HG02759 (cell line): ENCODE results near the gene ZNF598.

Experiments
- ATAC-seq: cut with Tn5 transposase; IDR thresholded peaks from one replicate; pipeline ENCODE4 v1.9.1; 2021; ENCODE audit warnings: mild to moderate bottlenecking, moderate library complexity; ENCODE audit not compliant: unreplicated experiment

ZNF598 gene

DNA sequence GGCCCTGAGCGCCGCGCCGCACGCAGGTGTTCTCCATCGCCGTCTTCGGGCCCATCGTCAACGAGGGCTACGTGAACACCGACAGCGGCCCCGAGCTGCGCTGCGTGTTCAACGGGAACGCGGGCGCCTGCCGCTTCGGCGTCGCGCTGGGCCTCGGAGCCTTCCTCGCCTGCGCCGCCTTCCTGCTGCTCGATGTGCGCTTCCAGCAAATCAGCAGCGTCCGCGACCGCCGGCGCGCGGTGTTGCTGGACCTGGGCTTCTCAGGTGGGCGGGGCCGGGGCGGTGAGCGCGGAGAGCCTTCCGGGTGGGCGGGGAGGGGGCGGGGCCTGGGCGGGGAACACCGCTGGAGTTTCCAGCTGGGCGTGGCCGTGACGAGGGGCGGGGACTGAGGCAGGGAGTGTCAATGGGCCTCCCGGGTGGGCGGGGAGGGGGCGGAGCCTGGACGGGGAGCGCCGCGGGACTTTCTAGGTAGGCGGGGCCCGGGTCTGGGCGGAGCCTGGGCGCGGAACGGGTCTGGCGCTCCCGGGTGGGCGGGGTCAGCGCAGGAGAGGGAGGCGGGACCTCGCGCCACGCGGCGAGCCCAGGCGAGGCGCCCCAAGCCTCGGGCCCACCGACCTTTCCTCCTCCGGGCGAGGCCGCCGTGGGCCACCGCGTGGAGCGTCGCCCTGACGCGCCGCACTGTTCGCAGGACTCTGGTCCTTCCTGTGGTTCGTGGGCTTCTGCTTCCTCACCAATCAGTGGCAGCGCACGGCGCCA is 17.5 kb downstream of the ZNF598 start:
- ATAC-seq, result peak; percentile 60

DNA sequence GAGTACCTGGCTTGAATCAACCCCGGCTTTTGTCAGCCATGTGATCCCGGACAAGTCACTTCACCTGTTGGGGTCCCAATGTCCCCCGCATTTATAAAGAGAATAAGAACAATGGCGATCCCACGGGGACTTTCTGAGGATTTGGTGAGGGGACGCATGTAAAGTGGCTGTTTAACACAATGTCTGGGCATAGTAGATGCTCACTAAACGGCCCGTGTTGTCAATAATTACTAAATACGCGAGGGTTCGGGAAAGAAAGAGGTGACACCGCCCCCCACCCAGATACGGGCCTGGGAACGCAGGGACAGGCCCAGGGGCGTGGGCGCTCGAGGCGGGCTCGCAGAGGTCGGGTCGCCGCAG is 18.1 kb downstream of the ZNF598 start:
- ATAC-seq, result no peak

DNA sequence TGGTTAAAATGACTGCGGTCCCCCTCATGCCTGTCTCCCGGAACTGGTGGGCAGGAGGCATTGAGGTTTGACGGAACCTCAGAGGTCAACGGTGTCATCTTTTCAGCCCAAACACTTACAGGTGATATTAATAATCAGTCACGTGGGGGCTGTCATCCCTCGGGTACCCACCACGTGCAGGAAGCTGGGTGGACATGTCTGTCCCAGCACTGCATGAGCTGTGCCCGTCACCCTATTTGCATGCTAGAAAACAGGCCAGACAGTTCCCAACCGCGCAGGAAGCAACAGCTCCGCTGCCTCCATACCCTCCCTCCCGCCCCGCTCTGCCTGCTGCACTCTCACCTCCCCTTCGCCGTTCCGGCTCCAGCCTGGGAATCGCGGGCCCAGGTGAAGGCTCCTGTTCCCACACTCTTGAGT is 18.5 kb downstream of the ZNF598 start:
- ATAC-seq, result peak; percentile 30

DNA sequence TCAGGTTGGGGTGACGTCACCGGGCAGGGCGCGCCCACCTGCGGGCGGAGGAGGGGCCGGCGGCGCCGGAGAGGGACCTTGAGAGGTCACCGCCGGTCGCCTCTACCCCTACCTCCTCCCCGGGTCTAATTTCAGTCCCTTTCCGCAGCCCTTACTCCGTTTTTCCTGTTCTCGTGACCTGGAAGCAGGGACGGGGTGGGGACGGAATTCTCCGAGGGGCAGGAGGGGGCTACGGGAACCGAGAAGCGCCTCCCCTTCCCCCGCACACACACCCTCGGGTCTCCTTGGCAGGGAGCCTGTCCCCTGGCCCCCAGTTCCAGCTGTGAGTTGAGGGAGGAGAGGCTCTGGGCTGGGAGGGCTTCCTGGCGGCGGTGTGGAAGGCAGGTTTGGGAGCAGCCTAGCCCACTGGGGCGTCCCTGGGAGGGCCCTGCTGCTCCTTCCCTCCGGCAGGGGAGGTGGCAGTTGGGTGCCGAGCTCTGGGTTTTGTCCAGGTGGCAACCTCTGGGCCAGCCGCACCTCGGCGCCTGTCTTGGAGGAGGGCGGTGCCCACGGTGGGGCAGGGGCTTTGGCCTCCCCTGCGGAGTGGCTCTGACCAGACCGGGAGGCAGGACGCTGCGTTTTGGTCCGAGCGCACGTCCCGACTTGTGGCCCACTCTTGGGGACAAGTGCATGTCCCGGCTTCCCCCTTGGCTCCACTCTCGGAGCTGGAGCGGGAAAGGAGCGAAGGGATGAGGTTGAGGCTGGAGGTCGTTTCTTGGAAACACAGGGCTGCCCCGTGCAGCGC is 19.1 kb downstream of the ZNF598 start:
- no peak for ATAC-seq

DNA sequence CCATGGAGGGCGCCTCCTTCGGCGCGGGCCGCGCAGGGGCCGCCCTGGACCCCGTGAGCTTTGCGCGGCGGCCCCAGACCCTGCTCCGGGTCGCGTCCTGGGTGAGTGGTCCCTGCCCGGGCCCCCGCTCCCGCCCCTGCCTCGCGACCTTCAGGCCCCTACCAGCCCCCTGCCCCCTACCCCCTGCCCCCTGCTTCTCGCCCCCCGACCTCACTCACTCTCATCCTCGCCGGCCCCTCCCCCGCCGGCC is 19.6 kb downstream of the ZNF598 start:
- ATAC-seq, result no peak

DNA sequence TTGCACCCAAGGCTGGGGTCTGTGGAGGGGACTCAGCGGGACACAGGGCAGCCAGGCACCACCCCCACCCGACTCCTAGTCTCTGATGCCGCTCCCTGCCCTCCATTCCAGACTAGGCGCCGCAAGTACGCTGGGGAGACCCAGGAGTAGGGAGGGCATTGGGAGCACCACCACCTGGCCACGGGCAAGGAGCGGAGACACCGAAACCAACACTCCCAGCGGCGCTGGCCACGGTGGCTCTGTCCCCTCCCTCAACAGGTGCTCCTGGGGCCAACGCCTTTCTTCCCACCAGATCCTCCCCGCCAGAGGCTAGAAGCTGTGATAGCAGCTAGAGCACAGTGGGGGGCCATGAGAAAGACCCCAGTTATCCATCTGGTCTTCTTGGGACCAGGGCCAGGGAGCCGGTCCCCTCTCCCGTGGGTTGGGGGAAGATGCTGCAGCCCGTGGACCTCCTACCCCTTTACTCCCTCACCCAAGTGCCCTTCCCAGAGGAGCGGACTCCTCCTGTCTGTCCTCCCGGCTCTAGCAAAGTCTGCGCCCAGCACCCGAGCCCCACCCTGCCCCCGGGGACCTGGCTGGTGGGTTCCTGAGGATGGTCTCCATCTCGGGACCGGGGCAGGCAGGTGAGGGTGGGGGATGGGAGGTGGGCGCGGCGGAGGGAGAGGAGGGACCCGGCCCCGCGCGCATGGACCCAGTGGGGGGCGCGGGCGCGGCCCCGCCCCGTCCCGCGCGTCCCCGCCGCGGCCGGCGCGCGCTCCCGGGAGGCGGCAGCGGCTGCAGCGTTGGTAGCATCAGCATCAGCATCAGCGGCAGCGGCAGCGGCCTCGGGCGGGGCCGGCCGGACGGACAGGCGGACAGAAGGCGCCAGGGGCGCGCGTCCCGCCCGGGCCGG is 20.2 kb downstream of the ZNF598 start, which contains the start of gene SYNGR3:
Gene SYNGR3 (plus strand): TSS at position 762 of the 892 bp plus-strand sequence. CDS start 133 bp downstream, outside the sequence.
- ATAC-seq, result no peak

DNA sequence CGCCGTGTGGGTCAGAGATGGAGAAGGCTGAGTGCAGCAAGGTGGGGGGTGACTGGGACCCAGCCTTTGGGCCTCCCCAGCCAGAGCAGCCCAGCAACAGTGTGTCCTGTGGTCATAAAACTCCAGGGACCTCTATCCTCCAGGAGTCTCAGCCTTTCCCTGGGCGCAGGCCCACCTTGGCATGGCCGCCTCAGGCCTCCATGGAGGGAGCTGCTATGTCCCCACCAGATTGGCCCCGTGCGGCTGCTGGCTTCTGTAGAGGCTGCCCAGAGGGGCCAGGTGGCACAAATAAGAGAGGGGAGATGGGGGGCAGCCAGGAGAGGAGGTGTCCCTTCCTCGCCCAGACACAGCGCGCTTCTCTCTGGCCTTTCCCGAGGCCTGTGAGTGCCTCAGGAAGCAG is 22.4 kb downstream of the ZNF598 start:
- no peak for ATAC-seq

DNA sequence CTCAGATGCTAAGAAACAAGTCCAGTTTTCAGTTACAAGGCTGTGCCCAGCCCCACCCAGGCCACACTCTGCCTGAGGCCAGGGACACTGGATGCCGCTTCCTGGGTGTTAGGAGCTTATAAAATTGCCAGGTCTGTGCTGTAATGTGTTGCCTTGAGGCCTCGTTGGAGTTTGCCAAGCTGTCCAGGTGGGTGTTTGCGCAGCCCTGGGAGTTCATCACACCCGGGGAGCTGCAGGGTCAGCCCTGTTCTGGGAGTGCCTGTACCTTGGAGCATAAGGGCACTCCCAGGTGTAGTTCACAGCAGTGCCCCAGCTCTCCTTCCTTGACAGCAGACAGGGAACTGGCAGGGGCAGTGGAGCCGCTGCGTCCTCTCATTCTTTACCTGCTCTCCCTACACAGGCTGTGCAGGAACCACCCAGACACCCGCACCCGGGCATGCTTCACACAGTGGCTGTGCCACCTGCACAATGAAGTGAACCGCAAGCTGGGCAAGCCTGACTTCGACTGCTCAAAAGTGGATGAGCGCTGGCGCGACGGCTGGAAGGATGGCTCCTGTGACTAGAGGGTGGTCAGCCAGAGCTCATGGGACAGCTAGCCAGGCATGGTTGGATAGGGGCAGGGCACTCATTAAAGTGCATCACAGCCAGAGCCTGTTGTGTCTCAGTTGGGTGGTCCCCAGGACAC is 24.0 kb downstream of the ZNF598 start:
- no peak for ATAC-seq

DNA sequence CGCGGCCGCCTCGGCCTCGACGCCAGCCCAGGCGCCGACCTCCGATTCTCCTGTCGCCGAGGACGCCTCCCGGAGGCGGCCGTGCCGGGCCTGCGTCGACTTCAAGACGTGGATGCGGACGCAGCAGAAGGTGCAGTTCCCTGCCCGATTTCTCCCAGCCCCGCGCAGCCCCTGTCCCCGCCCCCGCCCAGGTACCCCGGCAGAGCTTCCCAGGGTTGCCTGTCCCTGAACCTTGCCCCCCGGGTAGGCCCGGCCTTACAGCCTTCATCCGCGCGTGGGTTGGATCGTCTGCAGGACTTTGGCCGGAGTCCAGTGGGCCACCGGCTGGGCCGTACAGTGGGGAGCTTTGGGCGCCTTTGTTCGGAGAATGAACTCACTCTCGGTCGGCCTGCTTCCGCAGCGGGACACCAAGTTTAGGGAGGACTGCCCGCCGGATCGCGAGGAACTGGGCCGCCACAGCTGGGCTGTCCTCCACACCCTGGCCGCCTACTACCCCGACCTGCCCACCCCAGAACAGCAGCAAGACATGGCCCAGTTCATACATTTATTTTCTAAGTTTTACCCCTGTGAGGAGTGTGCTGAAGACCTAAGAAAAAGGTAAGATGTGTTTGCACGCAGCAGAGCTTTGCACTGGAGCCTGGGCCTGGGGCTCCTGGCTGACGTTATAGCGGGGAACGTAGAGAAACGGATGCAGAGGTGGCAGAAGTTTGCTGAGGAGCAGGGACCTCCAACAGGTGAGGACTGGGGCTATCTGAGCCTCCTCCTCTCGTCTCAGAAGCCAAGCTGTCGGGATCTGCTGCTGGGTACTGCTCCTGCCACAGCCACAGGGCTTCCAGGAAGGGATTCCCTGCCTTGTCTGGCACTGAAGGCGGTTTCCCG is 25.0 kb downstream of the ZNF598 start:
- peak; percentile 14 for ATAC-seq

DNA sequence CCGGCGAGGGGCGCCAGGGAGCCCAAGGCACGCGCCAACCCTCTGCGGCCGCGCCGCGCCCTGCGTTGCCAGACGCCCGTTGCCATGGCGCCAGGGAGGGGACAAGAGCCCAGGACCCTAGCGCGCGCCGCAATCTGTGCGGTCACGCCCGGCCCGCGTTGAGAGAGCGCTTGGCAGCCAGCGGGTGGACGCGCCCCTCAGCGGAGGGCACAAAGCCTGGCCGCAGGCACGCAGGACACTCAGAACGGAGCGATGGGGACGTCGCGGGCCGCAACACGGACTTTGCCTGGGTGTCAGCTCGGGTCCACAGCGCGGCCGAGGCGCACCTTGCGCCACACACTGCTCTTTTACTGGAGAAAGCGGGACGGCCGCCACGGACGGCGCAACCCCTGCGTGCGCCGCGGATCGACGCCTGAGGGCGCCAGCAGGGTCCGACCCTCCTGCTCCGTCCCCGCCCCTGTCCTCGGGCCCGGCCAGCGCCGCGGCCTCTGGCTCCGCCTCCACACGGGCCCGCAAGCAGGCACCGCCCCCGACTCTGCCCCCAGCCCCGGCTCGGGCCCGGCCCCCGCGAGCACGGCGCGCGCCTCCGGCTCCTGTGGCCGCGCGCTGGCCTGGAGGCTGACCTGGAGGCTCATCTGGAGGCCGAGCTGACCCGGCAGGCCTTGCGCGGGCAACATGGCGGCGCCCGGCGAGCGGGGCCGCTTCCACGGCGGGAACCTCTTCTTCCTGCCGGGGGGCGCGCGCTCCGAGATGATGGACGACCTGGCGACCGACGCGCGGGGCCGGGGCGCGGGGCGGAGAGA is 25.9 kb downstream of the ZNF598 start, which contains the start of gene GFER:
Gene GFER (plus strand): TSS at position 650 of the 803 bp plus-strand sequence. CDS start 26 bp downstream, at position 676.
- peak; percentile 80 for ATAC-seq

DNA sequence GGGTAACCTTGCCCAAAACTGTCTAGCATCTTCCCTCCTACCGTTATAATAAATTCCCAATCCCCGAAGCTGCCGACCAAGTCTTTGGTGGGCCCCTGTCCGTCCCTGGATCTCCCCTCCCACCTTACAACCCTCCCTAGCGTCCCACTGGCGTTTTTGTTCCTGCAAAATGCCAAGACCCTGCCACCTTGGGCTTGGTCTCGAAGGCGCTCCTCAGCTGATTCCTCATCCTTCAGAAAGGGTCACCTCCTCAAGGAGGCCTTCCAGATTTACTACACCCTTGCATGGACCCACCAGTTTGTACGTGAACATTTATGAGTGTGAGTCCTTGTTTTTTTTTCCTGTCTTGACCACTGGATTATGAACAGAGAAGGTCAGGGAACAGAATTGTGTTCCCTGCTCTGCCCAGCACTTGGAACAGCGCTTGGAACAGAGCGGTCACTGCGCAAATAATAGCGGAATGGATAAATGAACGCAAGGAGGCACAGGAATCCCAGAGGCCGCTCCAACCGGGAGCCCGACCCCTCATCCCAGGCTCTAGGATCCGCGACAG is 26.6 kb downstream of the ZNF598 start:
- no peak for ATAC-seq

DNA sequence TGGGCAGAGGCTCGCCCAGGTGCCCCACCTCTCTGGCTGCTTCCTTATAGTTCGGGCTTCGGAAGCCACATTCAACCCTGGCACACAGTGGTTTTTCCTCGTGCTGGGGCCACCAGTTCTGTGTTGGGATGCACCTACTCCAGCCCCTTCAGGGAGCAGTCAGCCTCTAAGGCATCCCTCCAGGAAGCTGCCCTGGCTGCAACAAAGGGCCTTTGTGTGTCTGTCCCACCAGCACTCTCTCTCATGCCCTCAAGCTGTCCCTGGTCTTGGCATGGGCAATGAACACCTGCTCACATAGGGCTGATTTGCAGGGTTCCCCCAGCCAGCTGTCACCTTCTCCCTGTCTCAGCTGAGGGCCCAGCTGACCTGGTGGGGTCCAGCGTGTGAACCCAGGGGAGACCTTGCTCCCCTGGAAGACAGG is 27.6 kb downstream of the ZNF598 start:
- ATAC-seq, result no peak

DNA sequence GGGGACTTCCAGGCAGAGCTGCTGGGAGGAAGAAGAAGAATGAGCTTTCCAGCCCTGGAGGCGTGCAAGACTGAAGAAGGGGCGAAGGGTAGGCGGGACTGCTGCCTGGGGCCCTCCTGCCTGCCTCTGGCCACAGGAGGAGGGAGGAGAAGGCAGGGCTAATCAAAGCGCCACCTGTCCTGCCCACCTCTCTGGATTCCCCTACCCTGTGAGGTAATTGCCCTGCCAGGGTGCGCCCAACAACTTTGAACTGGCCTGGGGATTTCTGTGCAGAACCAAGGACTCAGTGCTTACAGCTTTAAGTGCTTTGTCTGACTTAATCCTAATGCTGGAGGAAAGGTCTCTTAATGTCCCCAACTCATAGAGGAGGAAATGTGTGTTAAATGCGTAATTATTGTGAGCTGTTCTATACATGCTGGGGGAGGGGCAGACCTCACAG is 28.2 kb downstream of the ZNF598 start, which contains the start of gene NOXO1:
Gene NOXO1 (minus strand): TSS at position 72 of the 439 bp plus-strand sequence. CDS start 290 bp downstream, outside the sequence.
- no peak for ATAC-seq

DNA sequence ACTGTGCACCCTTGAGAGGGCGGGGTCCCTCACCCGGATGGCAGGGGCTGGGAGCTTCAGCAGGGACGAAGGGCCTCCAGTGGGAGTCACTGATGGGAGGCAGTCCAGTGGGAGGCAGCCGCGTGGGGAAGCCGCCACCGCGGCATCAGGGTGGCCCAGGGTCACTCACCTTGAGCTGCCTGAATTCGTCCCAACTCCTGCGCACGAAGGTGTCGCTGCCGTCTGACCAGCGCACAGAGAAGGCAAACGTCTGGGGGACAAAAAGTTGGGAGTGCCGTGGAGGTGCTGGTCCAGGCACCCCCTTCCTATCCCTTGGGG is 28.9 kb downstream of the ZNF598 start:
- ATAC-seq, result no peak

DNA sequence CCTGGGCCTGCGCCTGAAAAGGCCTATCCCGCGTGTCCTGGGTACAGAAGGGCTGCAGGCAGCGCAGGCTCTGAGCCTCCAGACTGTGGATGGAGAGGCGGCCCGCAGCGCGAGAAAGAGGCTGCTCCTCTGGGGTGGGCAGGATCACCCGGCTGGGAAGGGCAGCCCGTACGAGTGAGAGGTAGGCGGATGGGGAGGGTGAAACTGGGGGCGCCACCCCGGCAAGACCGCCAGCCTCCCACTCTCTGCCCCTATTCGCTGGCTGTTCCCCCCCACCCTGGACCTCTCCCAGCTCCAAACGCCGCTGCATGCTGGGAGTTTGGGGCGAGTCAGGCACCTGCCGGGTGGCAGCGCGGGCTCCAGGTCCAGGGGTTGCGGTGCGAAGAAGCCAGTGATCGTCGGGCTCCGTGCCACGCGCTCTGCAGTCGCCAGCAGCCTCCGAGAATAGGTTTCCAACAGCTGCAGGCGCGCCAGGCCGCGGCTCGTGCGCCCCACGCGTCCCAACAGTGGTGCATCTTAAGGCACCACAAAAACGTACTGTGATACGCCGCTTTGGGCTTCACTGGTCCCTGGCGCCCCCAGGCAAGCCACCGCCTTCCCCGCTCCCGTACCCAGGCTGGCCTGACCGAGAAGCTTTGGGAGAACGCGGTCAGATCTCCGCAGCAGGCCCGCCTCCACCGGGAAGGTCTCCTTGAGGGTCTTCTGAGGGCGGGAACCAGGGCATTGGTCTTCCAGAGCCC is 29.4 kb downstream of the ZNF598 start:
- no peak for ATAC-seq

DNA sequence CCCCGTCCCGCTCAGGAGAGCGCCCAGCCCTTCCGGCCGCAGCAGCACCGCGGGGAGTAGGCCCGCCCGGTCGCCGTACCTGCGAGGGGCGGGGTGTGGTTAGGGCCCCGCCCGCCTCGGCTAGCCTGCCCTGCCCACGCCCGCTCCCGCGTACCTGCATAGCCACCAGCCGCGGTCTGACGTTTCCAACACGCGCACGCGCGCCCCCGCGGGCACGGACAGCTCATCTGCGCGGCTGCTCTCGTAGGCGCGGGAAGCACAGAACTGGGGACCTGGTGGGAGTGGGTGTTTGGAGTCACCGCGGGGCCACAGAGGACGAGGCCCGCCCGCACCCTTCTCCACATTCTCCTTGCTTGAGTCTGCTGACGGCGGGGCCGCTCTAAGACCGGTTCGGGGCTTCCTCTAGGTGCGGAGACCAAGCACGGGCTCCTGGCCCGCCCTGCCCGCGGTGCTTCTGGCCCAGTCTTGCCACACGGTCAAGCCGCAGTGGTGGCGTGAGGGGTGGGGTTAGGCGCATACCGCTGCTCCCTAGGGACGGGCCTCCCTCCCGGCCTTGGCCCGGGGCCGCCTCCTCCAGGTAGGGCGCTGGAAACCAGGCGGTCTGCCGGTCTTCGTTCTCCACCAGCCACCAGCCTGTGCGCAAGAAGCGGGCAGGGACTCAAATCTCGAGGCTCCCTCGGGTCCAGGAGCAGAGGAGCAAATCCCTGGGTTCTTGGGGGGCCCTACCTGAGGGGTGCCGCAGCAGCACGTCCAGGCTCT is 30.2 kb downstream of the ZNF598 start:
- no peak for ATAC-seq

DNA sequence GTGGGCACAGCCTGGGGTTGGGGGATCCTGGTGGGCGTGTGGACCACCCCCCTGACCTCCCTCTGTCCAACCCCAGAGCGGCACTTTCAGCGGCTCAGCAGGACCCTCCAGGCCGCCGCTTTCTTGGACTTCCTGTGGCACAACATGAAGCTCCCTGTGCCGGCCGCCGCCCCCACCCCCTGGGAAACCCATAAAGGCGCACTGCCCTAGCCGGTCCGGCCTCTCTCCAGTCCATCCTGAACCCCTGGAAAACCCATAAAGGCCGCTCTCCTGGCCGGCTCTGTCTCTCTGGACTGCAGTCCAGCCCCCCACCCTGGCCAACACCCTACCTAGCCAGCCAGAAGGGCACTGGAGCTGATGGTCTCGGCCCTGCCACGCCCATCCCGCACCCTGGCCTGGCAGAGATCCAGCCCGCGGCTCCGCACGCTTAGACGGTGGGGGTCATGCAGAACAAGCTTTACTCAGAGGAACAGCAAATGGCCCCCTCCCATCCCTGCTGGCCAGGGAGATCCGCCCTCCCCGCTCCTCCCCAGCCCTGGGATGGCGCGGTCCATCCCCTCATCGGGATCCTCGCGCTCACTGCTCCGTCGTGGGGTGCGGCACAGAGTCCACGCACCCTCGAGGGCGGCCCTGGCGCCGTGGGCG is 31.0 kb downstream of the ZNF598 start:
- ATAC-seq, result no peak
